ENCODE data around the gene LIME1. TPM values are rescaled to one million over a fixed set of nuclear protein-coding genes. Genes with fewer than 3 reads are reported as not detected.

LIME1 gene
- total and polyA plus RNA-seq, 7 donors: 1.7 to 5.1 (median 3.1) TPM

GRCh38 chr20:63695424-63696305 is 40.8 kb upstream of the LIME1 start:
- intact Hi-C loops (cut with DNase I): no loop called here
- no peaks in the 10 kb centered on the region for H3K27me3 ChIP-seq (ENCODE audit: insufficient read depth in 3 of 3, low read length in 2 of 3)
- H3K36me3 ChIP-seq (ENCODE audit: insufficient read depth in 1 of 2, low read depth in 1 of 2): peaks cover 7 to 27% of the 10 kb centered on the region in 2 donors
- peak in 1 of 2 donors; percentile 59 for DNase-seq
- ATAC-seq: peak in 1 of 4 donors; percentile 7
- no peak overlapping the region for H3K27ac ChIP-seq
- H3K4me1 ChIP-seq: peaks cover 36% of the 10 kb centered on the region
- 56 to 69% (median 60%) methylated on average over 24 to 25 of the region's 25 CpGs for WGBS, 3 donors
- no peak overlapping the region for H3K4me3 ChIP-seq
- no peaks in the 10 kb centered on the region for H3K9me3 ChIP-seq
- TF ChIP-seq, protein P1, sequence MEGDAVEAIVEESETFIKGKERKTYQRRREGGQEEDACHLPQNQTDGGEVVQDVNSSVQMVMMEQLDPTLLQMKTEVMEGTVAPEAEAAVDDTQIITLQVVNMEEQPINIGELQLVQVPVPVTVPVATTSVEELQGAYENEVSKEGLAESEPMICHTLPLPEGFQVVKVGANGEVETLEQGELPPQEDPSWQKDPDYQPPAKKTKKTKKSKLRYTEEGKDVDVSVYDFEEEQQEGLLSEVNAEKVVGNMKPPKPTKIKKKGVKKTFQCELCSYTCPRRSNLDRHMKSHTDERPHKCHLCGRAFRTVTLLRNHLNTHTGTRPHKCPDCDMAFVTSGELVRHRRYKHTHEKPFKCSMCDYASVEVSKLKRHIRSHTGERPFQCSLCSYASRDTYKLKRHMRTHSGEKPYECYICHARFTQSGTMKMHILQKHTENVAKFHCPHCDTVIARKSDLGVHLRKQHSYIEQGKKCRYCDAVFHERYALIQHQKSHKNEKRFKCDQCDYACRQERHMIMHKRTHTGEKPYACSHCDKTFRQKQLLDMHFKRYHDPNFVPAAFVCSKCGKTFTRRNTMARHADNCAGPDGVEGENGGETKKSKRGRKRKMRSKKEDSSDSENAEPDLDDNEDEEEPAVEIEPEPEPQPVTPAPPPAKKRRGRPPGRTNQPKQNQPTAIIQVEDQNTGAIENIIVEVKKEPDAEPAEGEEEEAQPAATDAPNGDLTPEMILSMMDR (IDR thresholded peaks at IDR 0.05): no peak

DNA sequence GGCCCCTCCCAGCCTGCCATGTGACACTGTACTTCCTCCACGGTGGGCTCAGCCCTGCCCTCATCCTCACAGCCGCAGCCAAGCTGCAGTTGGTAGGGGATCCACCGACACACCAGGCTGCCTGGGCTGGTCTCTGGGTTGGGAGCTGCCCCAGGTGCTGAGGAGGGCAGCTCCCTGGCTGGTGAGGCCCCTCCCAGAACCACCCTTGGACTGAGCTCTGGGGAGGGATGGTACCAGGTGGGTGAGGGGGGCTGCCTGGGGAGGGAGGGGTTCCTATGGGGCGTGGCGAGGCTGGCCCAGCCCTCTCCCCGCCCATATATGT is 40.2 kb upstream of the LIME1 start:
- peaks cover 7 to 27% of the 10 kb centered on the region in 2 donors for H3K36me3 ChIP-seq (ENCODE audit: insufficient read depth in 1 of 2, low read depth in 1 of 2)
- TF ChIP-seq, protein P1 (IDR thresholded peaks at IDR 0.05): no peak
- no peaks in the 10 kb centered on the region for H3K9me3 ChIP-seq
- 34 to 43% (median 39%) methylated on average over 6 of the region's 6 CpGs for WGBS, 3 donors
- intact Hi-C loops (cut with DNase I): no loop called here
- no peak overlapping the region for H3K27ac ChIP-seq
- H3K4me1 ChIP-seq: peaks cover 36% of the 10 kb centered on the region
- no peaks in the 10 kb centered on the region for H3K27me3 ChIP-seq (ENCODE audit: insufficient read depth in 3 of 3, low read length in 2 of 3)
- DNase-seq (no peak), ATAC-seq (peak in 3 of 4 donors; percentile 3 to 13 (median 5))
- H3K4me3 ChIP-seq: peak overlapping the region; percentile 18

DNA sequence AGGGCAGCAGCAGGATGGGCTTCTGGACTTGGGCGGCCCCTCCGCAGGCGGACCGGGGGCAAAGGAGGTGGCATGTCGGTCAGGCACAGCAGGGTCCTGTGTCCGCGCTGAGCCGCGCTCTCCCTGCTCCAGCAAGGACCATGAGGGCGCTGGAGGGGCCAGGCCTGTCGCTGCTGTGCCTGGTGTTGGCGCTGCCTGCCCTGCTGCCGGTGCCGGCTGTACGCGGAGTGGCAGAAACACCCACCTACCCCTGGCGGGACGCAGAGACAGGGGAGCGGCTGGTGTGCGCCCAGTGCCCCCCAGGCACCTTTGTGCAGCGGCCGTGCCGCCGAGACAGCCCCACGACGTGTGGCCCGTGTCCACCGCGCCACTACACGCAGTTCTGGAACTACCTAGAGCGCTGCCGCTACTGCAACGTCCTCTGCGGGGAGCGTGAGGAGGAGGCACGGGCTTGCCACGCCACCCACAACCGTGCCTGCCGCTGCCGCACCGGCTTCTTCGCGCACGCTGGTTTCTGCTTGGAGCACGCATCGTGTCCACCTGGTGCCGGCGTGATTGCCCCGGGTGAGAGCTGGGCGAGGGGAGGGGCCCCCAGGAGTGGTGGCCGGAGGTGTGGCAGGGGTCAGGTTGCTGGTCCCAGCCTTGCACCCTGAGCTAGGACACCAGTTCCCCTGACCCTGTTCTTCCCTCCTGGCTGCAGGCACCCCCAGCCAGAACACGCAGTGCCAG is 39.7 kb upstream of the LIME1 start, which contains the start of gene TNFRSF6B:
TNFRSF6B (plus strand) TSS at position 25 of the 729 bp plus-strand sequence; CDS start at position 141, 116 bp downstream.
- peak within 1 kb of the TSS; percentile 18 for H3K4me3 ChIP-seq
- H3K27me3 ChIP-seq (ENCODE audit: insufficient read depth in 3 of 3, low read length in 2 of 3): no peaks in the 10 kb centered on the region
- peaks cover 36% of the 10 kb centered on the region for H3K4me1 ChIP-seq
- peak in 1 of 2 donors; percentile 59 for DNase-seq
- TF ChIP-seq, protein P1 (IDR thresholded peaks at IDR 0.05): no peak
- ATAC-seq: peak in 3 of 4 donors; percentile 1 to 15 (median 1)
- H3K9me3 ChIP-seq: no peaks in the 10 kb centered on the region
- intact Hi-C loops (cut with DNase I): no loop called here
- WGBS, 3 donors: 11 to 34% (median 21%) methylated on average over 47 to 52 of the region's 52 CpGs
- peaks cover 7 to 27% of the 10 kb centered on the region in 2 donors for H3K36me3 ChIP-seq (ENCODE audit: insufficient read depth in 1 of 2, low read depth in 1 of 2)
- H3K27ac ChIP-seq: no peak within 1 kb of the TSS

DNA sequence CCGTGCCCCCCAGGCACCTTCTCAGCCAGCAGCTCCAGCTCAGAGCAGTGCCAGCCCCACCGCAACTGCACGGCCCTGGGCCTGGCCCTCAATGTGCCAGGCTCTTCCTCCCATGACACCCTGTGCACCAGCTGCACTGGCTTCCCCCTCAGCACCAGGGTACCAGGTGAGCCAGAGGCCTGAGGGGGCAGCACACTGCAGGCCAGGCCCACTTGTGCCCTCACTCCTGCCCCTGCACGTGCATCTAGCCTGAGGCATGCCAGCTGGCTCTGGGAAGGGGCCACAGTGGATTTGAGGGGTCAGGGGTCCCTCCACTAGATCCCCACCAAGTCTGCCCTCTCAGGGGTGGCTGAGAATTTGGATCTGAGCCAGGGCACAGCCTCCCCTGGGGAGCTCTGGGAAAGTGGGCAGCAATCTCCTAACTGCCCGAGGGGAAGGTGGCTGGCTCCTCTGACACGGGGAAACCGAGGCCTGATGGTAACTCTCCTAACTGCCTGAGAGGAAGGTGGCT is 39.1 kb upstream of the LIME1 start:
- H3K36me3 ChIP-seq (ENCODE audit: insufficient read depth in 1 of 2, low read depth in 1 of 2): peaks cover 7 to 27% of the 10 kb centered on the region in 2 donors
- H3K9me3 ChIP-seq: no peaks in the 10 kb centered on the region
- intact Hi-C loops (cut with DNase I): no loop called here
- ATAC-seq: peak in 2 of 4 donors; percentile 2 to 7
- TF ChIP-seq, protein P1 (IDR thresholded peaks at IDR 0.05): no peak
- H3K4me3 ChIP-seq: peak overlapping the region; percentile 18
- H3K27ac ChIP-seq: no peak overlapping the region
- peak in 1 of 2 donors; percentile 64 for DNase-seq
- H3K4me1 ChIP-seq: peaks cover 36% of the 10 kb centered on the region
- WGBS, 3 donors: 35 to 61% (median 43%) methylated on average over 7 of the region's 7 CpGs
- no peaks in the 10 kb centered on the region for H3K27me3 ChIP-seq (ENCODE audit: insufficient read depth in 3 of 3, low read length in 2 of 3)
